HepG2 (cell line): ENCODE measurements around the gene MSH3. TPM values are rescaled to one million over a fixed set of nuclear protein-coding genes. Genes with fewer than 3 reads are reported as not detected.

ENCODE experiments used
- ATAC-seq: fragments of 200-7000 bp; cut with Tn5 transposase; 3 replicates; pipeline ENCODE4 v1.9.1; 2020; ENCODE audit warnings: mild to moderate bottlenecking, moderate library complexity
- BruUV-seq: library from RNA; stranded (reverse); fragments of 400-500 nt; replicated peaks from 2 replicates; lab custom pipeline; 2021; lab: Mats Ljungman, UMichigan
- CTCF ChIA-PET: fragments of 300-600 bp; formaldehyde crosslinking; extraction: SDS; loops from one replicate; lab custom pipeline; 2021; ENCODE audit warnings: low total read pairs, inconsistent platforms, low intra/inter-chr PET ratio; lab: Yijun Ruan, JAX
- POLR2A ChIA-PET: fragments of 350-600 bp; sonication (Branson Sonifier 250); formaldehyde crosslinking; loops from one replicate; lab custom pipeline; 2020; ENCODE audit warnings: antibody characterized with exemption, inconsistent platforms; lab: Yijun Ruan, JAX
- DNase-seq: peaks from one replicate; pipeline ENCODE4 v3.0.0-alpha.2; 2015; ENCODE audit warnings: low spot score
- FAIRE-seq: peaks from 3 replicates; lab custom pipeline; 2011; peaks lifted over from hg19 to GRCh38; lab: Jason Lieb, UNC
- H2AFZ ChIP-seq: one replicate; pipeline ENCODE4 v1.6.1; 2011; ENCODE audit warnings: low read length, inconsistent platforms
- H3K27ac ChIP-seq: fragments of 300-600 bp; 3 replicates; pipeline ENCODE4 v1.8.0; 2011; ENCODE audit warnings: mixed run types, mild to moderate bottlenecking, mixed read lengths, low read length, inconsistent platforms; ENCODE audit not compliant: insufficient read depth; ENCODE audit errors: extremely low read length
- H3K27me3 ChIP-seq, 2 experiments: fragments of 200-600 bp in 1 of 2; 2 replicates in 1 of 2; 3 replicates in 1 of 2; pipeline versions ENCODE4 v1.6.0 to v1.8.0; 2011; ENCODE audit warnings: low read length in 2 of 2, mild to moderate bottlenecking in 2 of 2, moderate library complexity in 2 of 2, inconsistent platforms in 1 of 2; ENCODE audit not compliant: insufficient read depth in 2 of 2, control insufficient read depth in 1 of 2
- H3K36me3 ChIP-seq, 2 experiments: fragments of 200-600 bp in 1 of 2; replicated peaks in 1 of 2; 2 replicates in 1 of 2; 3 replicates in 1 of 2; pipeline versions ENCODE4 v1.5.1 to v1.8.0; 2011; ENCODE audit warnings: low read length in 2 of 2, inconsistent platforms in 1 of 2; ENCODE audit not compliant: insufficient read depth in 2 of 2, control insufficient read depth in 1 of 2
- H3K4me1 ChIP-seq: 2 replicates; pipeline ENCODE4 v1.5.1; 2012; ENCODE audit warnings: low read length, inconsistent platforms; ENCODE audit not compliant: insufficient read depth
- H3K4me2 ChIP-seq: 2 replicates; pipeline ENCODE4 v1.6.0; 2011; ENCODE audit warnings: low read depth, low read length, inconsistent platforms
- H3K4me3 ChIP-seq, 3 experiments: fragments of 200-600 bp in 1 of 3; sonication (generic), shearing (Covaris generic) in 1 of 3; replicated peaks in 1 of 3; 2 replicates each; pipeline ENCODE4 v1.5.1; 2011 to 2016; ENCODE audit warnings: low read length in 3 of 3, inconsistent platforms in 2 of 3, low read depth in 2 of 3, mild to moderate bottlenecking in 2 of 3, control low read depth in 1 of 3, mixed read lengths in 1 of 3; ENCODE audit not compliant: insufficient read depth in 1 of 3
- H3K79me2 ChIP-seq: one replicate; pipeline ENCODE4 v1.6.1; 2011; ENCODE audit warnings: low read length, inconsistent platforms; ENCODE audit not compliant: insufficient read depth
- H3K9ac ChIP-seq: 2 replicates; pipeline ENCODE4 v1.6.0; 2011; ENCODE audit warnings: mild to moderate bottlenecking, low read depth, low read length, inconsistent platforms; ENCODE audit not compliant: insufficient read depth
- H3K9me3 ChIP-seq: 2 replicates; pipeline ENCODE4 v1.5.1; 2012; ENCODE audit warnings: mild to moderate bottlenecking, low read length
- H4K20me1 ChIP-seq: 2 replicates; pipeline ENCODE4 v1.6.0; 2011; ENCODE audit warnings: inconsistent platforms, mild to moderate bottlenecking, low read length, moderate library complexity; ENCODE audit not compliant: insufficient read depth
- CREB1 ChIP-seq, 2 experiments: fragments of 450-650 bp in 1 of 2; IDR thresholded peaks; 2 replicates each; pipeline ENCODE4 v1.6.1; 2016 to 2017; ENCODE audit warnings: control low read depth in 1 of 2, mild to moderate bottlenecking in 1 of 2, missing compliant biosample characterization in 1 of 2, missing genetic modification characterization in 1 of 2
- FUBP1 ChIP-seq: sonication (generic); formaldehyde crosslinking; IDR thresholded peaks from 2 replicates; pipeline ENCODE4 v1.5.1; 2020; ENCODE audit warnings: missing genetic modification reagents, mild to moderate bottlenecking, borderline replicate concordance
- KDM4B ChIP-seq: sonication (generic); formaldehyde crosslinking; IDR thresholded peaks from 2 replicates; pipeline ENCODE4 v1.4.0; 2020; ENCODE audit warnings: missing genetic modification reagents
- NFKBIZ ChIP-seq: IDR thresholded peaks from 2 replicates; pipeline ENCODE4 v1.6.1; 2018; ENCODE audit warnings: missing genetic modification reagents, missing compliant biosample characterization
- TFDP1 ChIP-seq: IDR thresholded peaks from 2 replicates; pipeline ENCODE4 v1.6.1; 2016; ENCODE audit warnings: missing compliant biosample characterization, missing genetic modification reagents, borderline replicate concordance
- ZFP91 ChIP-seq: sonication (generic); formaldehyde crosslinking; IDR thresholded peaks from 2 replicates; pipeline ENCODE4 v1.9.0; 2022; ENCODE audit warnings: missing genetic modification reagents, mild to moderate bottlenecking, borderline replicate concordance
- ZNF205 ChIP-seq: IDR thresholded peaks from 2 replicates; pipeline ENCODE4 v1.6.1; 2018; ENCODE audit warnings: missing biosample characterization, missing genetic modification reagents
- ZNF232 ChIP-seq: sonication (generic); formaldehyde crosslinking; IDR thresholded peaks from 2 replicates; pipeline ENCODE4 v1.4.0; 2020; ENCODE audit warnings: missing genetic modification reagents, borderline replicate concordance
- ZNF276 ChIP-seq: sonication (generic); formaldehyde crosslinking; IDR thresholded peaks from 2 replicates; pipeline ENCODE4 v1.4.0; 2020; ENCODE audit warnings: mild to moderate bottlenecking, low read depth, missing genetic modification reagents
- ZNF296 ChIP-seq: sonication (generic); formaldehyde crosslinking; conservative IDR thresholded peaks from 2 replicates; pipeline ENCODE4 v1.5.0; 2020; ENCODE audit warnings: mild to moderate bottlenecking, missing genetic modification reagents
- ZNF570 ChIP-seq: sonication (generic); formaldehyde crosslinking; IDR thresholded peaks from 2 replicates; pipeline ENCODE4 v1.4.0; 2020; ENCODE audit warnings: mild to moderate bottlenecking, missing genetic modification reagents, borderline replicate concordance
- ZNF839 ChIP-seq: sonication (generic); formaldehyde crosslinking; IDR thresholded peaks from 2 replicates; pipeline ENCODE4 v1.4.0; 2020; ENCODE audit warnings: missing genetic modification reagents, mild to moderate bottlenecking, borderline replicate concordance
- WGBS: methylation state at CpG from one replicate; pipeline ENCODE4 v1.1.6; 2017; ENCODE audit warnings: low lambda C conversion rate; 5-methylcytosine and 5-hydroxymethylcytosine counted together
- in situ Hi-C: cut with HindIII; loops from 2 replicates; pipeline ENCODE4 v1.10.0; 2017; ENCODE audit warnings: low pct_unique_long_range_greater_than_20kb; ENCODE audit not compliant: extremely low pct_ligation_motif_present
- intact Hi-C: fragments of 100-400 bp; cut with micrococcal nuclease; formaldehyde crosslinking; loops from one replicate; pipeline ENCODE4 v1.10.0; 2022; ENCODE audit not compliant: unreplicated experiment
- polyA plus RNA-seq, 8 experiments: library from polyadenylated mRNA; depleted of rRNA in 3 of 8; stranded (reverse) in 7 of 8; unstranded in 1 of 8; fragments of >200 nt; fragmentation: Illumina TruSeq in 4 of 8; extraction: Trizol in 4 of 8; gene quantifications; 2 replicates each; pipeline versions ENCODE4 v1.2.1 to v1.2.3, GENCODE V29; 2011 to 2016; ENCODE audit warnings: low read depth in 4 of 8, missing spikeins in 1 of 8, mixed read lengths in 1 of 8; ENCODE audit not compliant: insufficient read depth in 1 of 8
- total RNA-seq, 5 experiments: library from RNA; depleted of rRNA; stranded (reverse); fragments of >200 nt; fragmentation: Illumina TruSeq; extraction: Trizol; gene quantifications; 2 replicates each; pipeline ENCODE4 v1.2.3, GENCODE V29; 2016; ENCODE audit warnings: low read depth in 1 of 5

MSH3 gene
- total and polyA plus RNA-seq, 2 of the 13 experiments (the other 11 are each of a cell fraction or from before 2014, with no cell fraction given): 4.0 to 16.4 TPM

GRCh38 chr5:80745490-80745889 lies 91.0 kb downstream of the MSH3 start (continued):
- TF ChIP-seq ZNF276 (CRISPR knock-in tag): no peak
- no peak for TF ChIP-seq ZNF205 (CRISPR knock-in tag)
- no peak for TF ChIP-seq ZNF232 (CRISPR knock-in tag)
- TF ChIP-seq ZNF570 (CRISPR knock-in tag): no peak

GRCh38 chr5:80747922-80748321 lies 93.5 kb downstream of the MSH3 start:
- Histone ChIP-seq H3K27me3 (no peaks in the 10 kb centered on the region), H4K20me1 (no peaks in the 10 kb centered on the region), H3K36me3 (peaks cover 6 to 24% of the 10 kb centered on the region in 2 experiments; a peak in 4 of 5 replicates), H3K27ac (no peak overlapping the region), H3K4me3 (no peak overlapping the region), H3K4me1 (no peaks in the 10 kb centered on the region), H3K4me2 (no peak overlapping the region), H3K79me2 (no peaks in the 10 kb centered on the region), H3K9ac (no peak overlapping the region), H2AFZ (no peak overlapping the region), H3K9me3 (no peaks in the 10 kb centered on the region)
- DNase-seq: no peak
- FAIRE-seq: no peak
- no TSS peak for BruUV-seq
- TF ChIP-seq TFDP1 (CRISPR knock-in tag): no peak
- TF ChIP-seq ZNF839 (CRISPR knock-in tag): no peak
- TF ChIP-seq NFKBIZ (CRISPR knock-in tag): no peak
- no peak for TF ChIP-seq CREB1 (IDR thresholded peaks at IDR 0.05)
- no peak for TF ChIP-seq CREB1 (CRISPR knock-in tag; IDR thresholded peaks at IDR 0.05)
- TF ChIP-seq ZNF570 (CRISPR knock-in tag): no peak
- TF ChIP-seq ZFP91 (CRISPR knock-in tag): no peak
- TF ChIP-seq KDM4B (CRISPR knock-in tag): no peak
- no peak for TF ChIP-seq FUBP1 (CRISPR knock-in tag)
- no peak for TF ChIP-seq ZNF296 (CRISPR knock-in tag)
- in situ Hi-C loops (no loop called here), intact Hi-C loops (no loop called here)
- ATAC-seq: no peak
- ChIA-PET CTCF (no interaction called here), POLR2A (no interaction called here)
- WGBS: 94% methylated on average over 3 of the region's 3 CpGs
